OCI-LY1 (cell line): ENCODE data around the gene PARG.

Experiments used
- H2AFZ ChIP-seq: fragments of 200-600 bp; sonication (generic), shearing (Covaris generic); 2 replicates; pipeline ENCODE4 v1.6.0; 2014; ENCODE audit warnings: antibody characterized with exemption, mild to moderate bottlenecking, low read length
- H3F3A ChIP-seq: fragments of 200-600 bp; sonication (generic), shearing (Covaris generic); 2 replicates; pipeline ENCODE4 v1.6.0; 2014; ENCODE audit warnings: mild to moderate bottlenecking, antibody characterized with exemption, low read length, moderate library complexity; ENCODE audit not compliant: insufficient read depth
- H3K27ac ChIP-seq: fragments of 200-600 bp; sonication (generic); 2 replicates; pipeline ENCODE4 v1.5.1; 2014; ENCODE audit warnings: low read length, mixed run types, mild to moderate bottlenecking, low read depth; ENCODE audit not compliant: poor library complexity, severe bottlenecking
- H3K27me3 ChIP-seq: fragments of 200-600 bp; sonication (generic); 2 replicates; pipeline ENCODE4 v1.6.0; 2014; ENCODE audit warnings: antibody characterized with exemption, mild to moderate bottlenecking, low read length, moderate library complexity; ENCODE audit not compliant: insufficient read depth
- H3K36me3 ChIP-seq: fragments of 200-600 bp; sonication (generic); 2 replicates; pipeline ENCODE4 v1.6.1; 2014; ENCODE audit warnings: mild to moderate bottlenecking, antibody characterized with exemption, low read length, moderate library complexity, mixed read lengths; ENCODE audit not compliant: insufficient read depth
- H3K4me1 ChIP-seq: fragments of 200-600 bp; sonication (generic); 2 replicates; pipeline ENCODE4 v1.5.1; 2014; ENCODE audit warnings: mild to moderate bottlenecking, low read length, moderate library complexity; ENCODE audit not compliant: insufficient read depth, severe bottlenecking
- H3K4me2 ChIP-seq: fragments of 200-600 bp; sonication (generic), shearing (Covaris generic); 2 replicates; pipeline ENCODE4 v1.6.1; 2014; ENCODE audit warnings: low read length
- H3K4me3 ChIP-seq: fragments of 200-600 bp; sonication (generic); 2 replicates; pipeline ENCODE4 v1.5.1; 2014; ENCODE audit warnings: low read length, low read depth, mild to moderate bottlenecking, mixed read lengths; ENCODE audit not compliant: poor library complexity, severe bottlenecking
- H3K79me2 ChIP-seq: fragments of 200-600 bp; shearing (Covaris generic); 2 replicates; pipeline ENCODE4 v1.6.1; 2016; ENCODE audit warnings: mixed run types, low read length, mixed read lengths; ENCODE audit not compliant: insufficient read depth
- H3K9ac ChIP-seq: fragments of 200-600 bp; sonication (generic), shearing (Covaris generic); 2 replicates; pipeline ENCODE4 v1.6.1; 2014; ENCODE audit warnings: mild to moderate bottlenecking, low read length, mixed read lengths
- H3K9me2 ChIP-seq: fragments of 200-600 bp; sonication (generic), shearing (Covaris generic); 2 replicates; pipeline ENCODE4 v1.6.1; 2014; ENCODE audit warnings: low read depth, mild to moderate bottlenecking, low read length, mixed read lengths
- H3K9me3 ChIP-seq: fragments of 200-600 bp; shearing (Covaris generic); 2 replicates; pipeline ENCODE4 v1.6.1; 2014; ENCODE audit warnings: low read length, mixed read lengths
- H4K20me1 ChIP-seq: fragments of 200-600 bp; sonication (generic), shearing (Covaris generic); 2 replicates; pipeline ENCODE4 v1.6.0; 2016; ENCODE audit warnings: mild to moderate bottlenecking, low read length; ENCODE audit not compliant: insufficient read depth
- CTCF ChIP-seq: fragments of 200-600 bp; sonication (generic), shearing (Covaris generic); IDR thresholded peaks from 2 replicates; pipeline ENCODE4 v1.5.1; 2017; ENCODE audit warnings: mild to moderate bottlenecking, antibody characterized with exemption, low read length, moderate library complexity, mixed read lengths
- EZH2 ChIP-seq: fragments of 200-600 bp; sonication (generic), shearing (Covaris generic); IDR thresholded peaks from 2 replicates; pipeline ENCODE4 v1.8.0; 2017; ENCODE audit warnings: borderline replicate concordance, mixed run types, mild to moderate bottlenecking, antibody characterized with exemption, low read length, moderate library complexity, mixed read lengths

PARG gene

GRCh38 chr10:49841615-49842332 is 100.1 kb downstream of the PARG start:
- no peaks in the 10 kb centered on the region for H3K9me3 ChIP-seq
- no peaks in the 10 kb centered on the region for H4K20me1 ChIP-seq
- no peak overlapping the region for H3K4me3 ChIP-seq
- H3K9me2 ChIP-seq, result no peaks in the 10 kb centered on the region
- H3K9ac ChIP-seq, result no peak overlapping the region
- TF ChIP-seq EZH2 (no peak), CTCF (no peak)
- H3K4me2 ChIP-seq, result no peak overlapping the region
- no peaks in the 10 kb centered on the region for H3K79me2 ChIP-seq
- H3F3A ChIP-seq, result no peaks in the 10 kb centered on the region
- H3K4me1 ChIP-seq, result no peaks in the 10 kb centered on the region
- no peak overlapping the region for H3K27ac ChIP-seq
- H2AFZ ChIP-seq, result no peak overlapping the region
- H3K36me3 ChIP-seq, result peaks cover 31% of the 10 kb centered on the region
- no peaks in the 10 kb centered on the region for H3K27me3 ChIP-seq

- Histone ChIP-seq H3K9ac (no peak overlapping the region), H3K4me1 (no peaks in the 10 kb centered on the region), H3K36me3 (peaks cover 28% of the 10 kb centered on the region), H3K79me2 (no peaks in the 10 kb centered on the region), H3K9me2 (no peaks in the 10 kb centered on the region), H3K4me3 (no peak overlapping the region), H3F3A (no peaks in the 10 kb centered on the region), H4K20me1 (no peaks in the 10 kb centered on the region), H2AFZ (no peak overlapping the region), H3K9me3 (no peaks in the 10 kb centered on the region), H3K4me2 (no peak overlapping the region), H3K27me3 (no peaks in the 10 kb centered on the region), H3K27ac (no peak overlapping the region)
- TF ChIP-seq CTCF (no peak), EZH2 (no peak)
Observed at GRCh38 chr10:49837685-49838084, 104.1 kb downstream of the PARG start.

- H3K27ac ChIP-seq, result no peak overlapping the region
- peaks cover 31% of the 10 kb centered on the region for H3K36me3 ChIP-seq
- no peaks in the 10 kb centered on the region for H3F3A ChIP-seq
- H4K20me1 ChIP-seq, result no peaks in the 10 kb centered on the region
- H3K4me3 ChIP-seq, result no peak overlapping the region
- H3K79me2 ChIP-seq, result no peaks in the 10 kb centered on the region
- no peaks in the 10 kb centered on the region for H3K9me3 ChIP-seq
- no peak overlapping the region for H3K4me2 ChIP-seq
- TF ChIP-seq CTCF, result no peak
- TF ChIP-seq EZH2, result no peak
- H3K9ac ChIP-seq, result no peak overlapping the region
- no peaks in the 10 kb centered on the region for H3K27me3 ChIP-seq
- no peaks in the 10 kb centered on the region for H3K4me1 ChIP-seq
- no peak overlapping the region for H2AFZ ChIP-seq
- no peaks in the 10 kb centered on the region for H3K9me2 ChIP-seq
Observed at GRCh38 chr10:49837051-49837478, 104.8 kb downstream of the PARG start.
